ENCODE results near the gene CPE. TPM values are rescaled to one million over a fixed set of nuclear protein-coding genes. Genes with fewer than 3 reads are reported as not detected.
"Not testable (repeated sequence)": the region's sequence is repeated elsewhere in the genome, so short reads cannot be mapped to it uniquely, and the experiment has no call there.

The CPE gene
- total and polyA plus RNA-seq, 4 donors: 3.0 to 5.6 (median 4.5) TPM

DNA sequence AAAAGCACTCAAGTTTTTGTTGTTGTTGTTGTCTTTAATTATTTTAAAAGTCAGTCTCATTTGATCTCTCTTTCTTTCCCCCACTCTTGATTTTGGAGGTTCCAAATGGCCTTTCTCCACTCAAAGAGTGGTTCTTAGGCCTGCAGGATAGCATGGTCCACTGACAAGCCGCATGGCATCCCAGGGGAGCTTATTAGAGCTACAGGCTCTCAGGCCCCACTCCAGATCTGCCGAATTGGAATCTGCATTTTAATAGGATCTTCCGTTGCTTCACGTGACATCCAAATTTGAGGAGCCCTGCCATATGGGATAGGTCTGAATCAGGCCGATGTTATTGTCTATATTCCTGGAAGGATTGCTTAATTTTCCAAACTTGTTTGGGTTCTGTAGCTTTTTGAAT, 72.1 kb downstream of the CPE start:
- no peak for TF ChIP-seq RAD21 (IDR thresholded peaks at IDR 0.05)
- TF ChIP-seq, protein P1, sequence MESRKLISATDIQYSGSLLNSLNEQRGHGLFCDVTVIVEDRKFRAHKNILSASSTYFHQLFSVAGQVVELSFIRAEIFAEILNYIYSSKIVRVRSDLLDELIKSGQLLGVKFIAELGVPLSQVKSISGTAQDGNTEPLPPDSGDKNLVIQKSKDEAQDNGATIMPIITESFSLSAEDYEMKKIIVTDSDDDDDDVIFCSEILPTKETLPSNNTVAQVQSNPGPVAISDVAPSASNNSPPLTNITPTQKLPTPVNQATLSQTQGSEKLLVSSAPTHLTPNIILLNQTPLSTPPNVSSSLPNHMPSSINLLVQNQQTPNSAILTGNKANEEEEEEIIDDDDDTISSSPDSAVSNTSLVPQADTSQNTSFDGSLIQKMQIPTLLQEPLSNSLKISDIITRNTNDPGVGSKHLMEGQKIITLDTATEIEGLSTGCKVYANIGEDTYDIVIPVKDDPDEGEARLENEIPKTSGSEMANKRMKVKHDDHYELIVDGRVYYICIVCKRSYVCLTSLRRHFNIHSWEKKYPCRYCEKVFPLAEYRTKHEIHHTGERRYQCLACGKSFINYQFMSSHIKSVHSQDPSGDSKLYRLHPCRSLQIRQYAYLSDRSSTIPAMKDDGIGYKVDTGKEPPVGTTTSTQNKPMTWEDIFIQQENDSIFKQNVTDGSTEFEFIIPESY (IDR thresholded peaks at IDR 0.05): no peak
- TF ChIP-seq EGR1 (IDR thresholded peaks at IDR 0.05; ENCODE audit: low read depth in 2 of 2): no peak
- TF ChIP-seq, protein P2, sequence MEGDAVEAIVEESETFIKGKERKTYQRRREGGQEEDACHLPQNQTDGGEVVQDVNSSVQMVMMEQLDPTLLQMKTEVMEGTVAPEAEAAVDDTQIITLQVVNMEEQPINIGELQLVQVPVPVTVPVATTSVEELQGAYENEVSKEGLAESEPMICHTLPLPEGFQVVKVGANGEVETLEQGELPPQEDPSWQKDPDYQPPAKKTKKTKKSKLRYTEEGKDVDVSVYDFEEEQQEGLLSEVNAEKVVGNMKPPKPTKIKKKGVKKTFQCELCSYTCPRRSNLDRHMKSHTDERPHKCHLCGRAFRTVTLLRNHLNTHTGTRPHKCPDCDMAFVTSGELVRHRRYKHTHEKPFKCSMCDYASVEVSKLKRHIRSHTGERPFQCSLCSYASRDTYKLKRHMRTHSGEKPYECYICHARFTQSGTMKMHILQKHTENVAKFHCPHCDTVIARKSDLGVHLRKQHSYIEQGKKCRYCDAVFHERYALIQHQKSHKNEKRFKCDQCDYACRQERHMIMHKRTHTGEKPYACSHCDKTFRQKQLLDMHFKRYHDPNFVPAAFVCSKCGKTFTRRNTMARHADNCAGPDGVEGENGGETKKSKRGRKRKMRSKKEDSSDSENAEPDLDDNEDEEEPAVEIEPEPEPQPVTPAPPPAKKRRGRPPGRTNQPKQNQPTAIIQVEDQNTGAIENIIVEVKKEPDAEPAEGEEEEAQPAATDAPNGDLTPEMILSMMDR (IDR thresholded peaks at IDR 0.05; ENCODE audit: low read depth, low read length, missing input control): no peak
- no peak for TF ChIP-seq TAF1 (conservative IDR thresholded peaks at IDR 0.05)
- no peak for TF ChIP-seq RXRA (IDR thresholded peaks at IDR 0.05)
- no peak for TF ChIP-seq FOXA2 (IDR thresholded peaks at IDR 0.05)
- no peak for TF ChIP-seq NR2F2 (IDR thresholded peaks at IDR 0.05)
- 94% methylated on average over 5 of the region's 5 CpGs for WGBS
- H3K4me1 ChIP-seq (ENCODE audit: control insufficient read depth in 4 of 4, insufficient read depth in 4 of 4, low read length in 3 of 4): no peaks in the 10 kb centered on the region
- H3K4me3 ChIP-seq (ENCODE audit: low read depth in 1 of 3, low read length in 3 of 3): no peak overlapping the region
- DNase-seq (ENCODE audit: low spot score): no peak
- H3K36me3 ChIP-seq (ENCODE audit: control insufficient read depth in 4 of 4, insufficient read depth in 3 of 4, low read depth in 1 of 4, low read length in 3 of 4): no peaks in the 10 kb centered on the region
- no peaks in the 10 kb centered on the region for H3K27me3 ChIP-seq (ENCODE audit: control insufficient read depth in 4 of 4, insufficient read depth in 4 of 4, low read length in 3 of 4)
- no peak overlapping the region for H3K27ac ChIP-seq (ENCODE audit: low read depth in 1 of 2, low read length in 2 of 2)
- no peaks in the 10 kb centered on the region for H3K9me3 ChIP-seq (ENCODE audit: control insufficient read depth in 4 of 4, low read length in 3 of 4)
- H3K9ac ChIP-seq (ENCODE audit: low read depth in 1 of 2, low read length in 2 of 2): no peak overlapping the region

DNA sequence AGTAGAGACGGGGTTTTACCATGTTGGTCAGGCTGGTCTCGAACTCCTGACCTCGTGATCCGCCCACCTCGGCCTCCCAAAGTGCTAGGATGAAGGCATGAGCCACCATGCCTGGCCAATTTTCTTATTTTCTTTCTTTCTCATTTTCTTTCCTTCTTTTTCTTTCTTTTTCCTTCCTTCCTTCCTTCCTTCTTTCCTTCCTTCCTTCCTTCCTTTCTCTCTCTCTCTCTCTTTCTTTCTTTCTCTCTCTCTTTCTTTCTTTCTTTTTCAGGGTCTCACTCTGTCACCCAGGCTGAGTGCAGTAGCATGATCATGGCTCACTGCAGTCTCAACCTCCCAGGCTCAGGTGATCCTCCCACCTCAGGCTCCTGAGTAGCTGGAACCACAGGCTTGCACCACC, 74.3 kb downstream of the CPE start:
- 91% methylated on average over 5 of the region's 5 CpGs for WGBS
- H3K9ac ChIP-seq (ENCODE audit: low read depth in 1 of 2, low read length in 2 of 2); H3K27me3 ChIP-seq (ENCODE audit: control insufficient read depth in 4 of 4, insufficient read depth in 4 of 4, low read length in 3 of 4); H3K4me1 ChIP-seq (ENCODE audit: control insufficient read depth in 4 of 4, insufficient read depth in 4 of 4, low read length in 3 of 4); H3K9me3 ChIP-seq (ENCODE audit: control insufficient read depth in 4 of 4, low read length in 3 of 4); H3K4me3 ChIP-seq (ENCODE audit: low read depth in 1 of 3, low read length in 3 of 3); DNase-seq (ENCODE audit: low spot score); H3K36me3 ChIP-seq (ENCODE audit: control insufficient read depth in 4 of 4, insufficient read depth in 3 of 4, low read depth in 1 of 4, low read length in 3 of 4); H3K27ac ChIP-seq (ENCODE audit: low read depth in 1 of 2, low read length in 2 of 2): not testable (repeated sequence)

DNA sequence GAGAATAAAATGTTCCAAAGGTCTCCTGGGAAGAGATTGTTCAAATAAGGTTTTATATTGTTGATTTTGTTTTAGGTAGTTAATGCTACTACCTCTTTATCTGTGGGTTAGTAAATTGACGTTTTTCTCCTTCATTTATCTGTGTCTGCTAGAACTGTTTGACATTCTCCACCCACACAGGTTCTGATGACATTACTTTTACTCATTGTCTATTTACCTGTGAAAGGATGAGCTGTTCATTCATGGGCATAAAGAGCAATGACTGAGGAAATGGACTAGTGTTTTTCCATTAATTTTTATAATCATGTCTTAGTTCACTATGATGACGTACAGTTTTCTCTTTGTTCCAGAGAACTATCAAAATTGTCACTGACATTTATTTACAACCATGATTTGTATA, 75.6 kb downstream of the CPE start:
- Histone ChIP-seq H3K4me1 (ENCODE audit: control insufficient read depth in 4 of 4, insufficient read depth in 4 of 4, low read length in 3 of 4) (no peaks in the 10 kb centered on the region), H3K27ac (ENCODE audit: low read depth in 1 of 2, low read length in 2 of 2) (no peak overlapping the region), H3K27me3 (ENCODE audit: control insufficient read depth in 4 of 4, insufficient read depth in 4 of 4, low read length in 3 of 4) (no peaks in the 10 kb centered on the region), H3K4me3 (ENCODE audit: low read depth in 1 of 3, low read length in 3 of 3) (no peak overlapping the region), H3K9me3 (ENCODE audit: control insufficient read depth in 4 of 4, low read length in 3 of 4) (no peaks in the 10 kb centered on the region), H3K9ac (ENCODE audit: low read depth in 1 of 2, low read length in 2 of 2) (no peak overlapping the region), H3K36me3 (ENCODE audit: control insufficient read depth in 4 of 4, insufficient read depth in 3 of 4, low read depth in 1 of 4, low read length in 3 of 4) (no peaks in the 10 kb centered on the region)
- no peak for DNase-seq (ENCODE audit: low spot score)
- WGBS: 46% methylated on average over 2 of the region's 2 CpGs
- TF ChIP-seq, protein P3, sequence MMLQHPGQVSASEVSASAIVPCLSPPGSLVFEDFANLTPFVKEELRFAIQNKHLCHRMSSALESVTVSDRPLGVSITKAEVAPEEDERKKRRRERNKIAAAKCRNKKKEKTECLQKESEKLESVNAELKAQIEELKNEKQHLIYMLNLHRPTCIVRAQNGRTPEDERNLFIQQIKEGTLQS (IDR thresholded peaks at IDR 0.05): no peak
- TF ChIP-seq NR2F2 (IDR thresholded peaks at IDR 0.05) (no peak), JUND (IDR thresholded peaks at IDR 0.05) (no peak), HNF4A (conservative IDR thresholded peaks at IDR 0.05) (no peak), GABPA (IDR thresholded peaks at IDR 0.05 in 1 of 2, conservative IDR thresholded peaks at IDR 0.05 in 1 of 2) (no peak)
- TF ChIP-seq, protein P1 (IDR thresholded peaks at IDR 0.05): no peak
- TF ChIP-seq, protein P4, sequence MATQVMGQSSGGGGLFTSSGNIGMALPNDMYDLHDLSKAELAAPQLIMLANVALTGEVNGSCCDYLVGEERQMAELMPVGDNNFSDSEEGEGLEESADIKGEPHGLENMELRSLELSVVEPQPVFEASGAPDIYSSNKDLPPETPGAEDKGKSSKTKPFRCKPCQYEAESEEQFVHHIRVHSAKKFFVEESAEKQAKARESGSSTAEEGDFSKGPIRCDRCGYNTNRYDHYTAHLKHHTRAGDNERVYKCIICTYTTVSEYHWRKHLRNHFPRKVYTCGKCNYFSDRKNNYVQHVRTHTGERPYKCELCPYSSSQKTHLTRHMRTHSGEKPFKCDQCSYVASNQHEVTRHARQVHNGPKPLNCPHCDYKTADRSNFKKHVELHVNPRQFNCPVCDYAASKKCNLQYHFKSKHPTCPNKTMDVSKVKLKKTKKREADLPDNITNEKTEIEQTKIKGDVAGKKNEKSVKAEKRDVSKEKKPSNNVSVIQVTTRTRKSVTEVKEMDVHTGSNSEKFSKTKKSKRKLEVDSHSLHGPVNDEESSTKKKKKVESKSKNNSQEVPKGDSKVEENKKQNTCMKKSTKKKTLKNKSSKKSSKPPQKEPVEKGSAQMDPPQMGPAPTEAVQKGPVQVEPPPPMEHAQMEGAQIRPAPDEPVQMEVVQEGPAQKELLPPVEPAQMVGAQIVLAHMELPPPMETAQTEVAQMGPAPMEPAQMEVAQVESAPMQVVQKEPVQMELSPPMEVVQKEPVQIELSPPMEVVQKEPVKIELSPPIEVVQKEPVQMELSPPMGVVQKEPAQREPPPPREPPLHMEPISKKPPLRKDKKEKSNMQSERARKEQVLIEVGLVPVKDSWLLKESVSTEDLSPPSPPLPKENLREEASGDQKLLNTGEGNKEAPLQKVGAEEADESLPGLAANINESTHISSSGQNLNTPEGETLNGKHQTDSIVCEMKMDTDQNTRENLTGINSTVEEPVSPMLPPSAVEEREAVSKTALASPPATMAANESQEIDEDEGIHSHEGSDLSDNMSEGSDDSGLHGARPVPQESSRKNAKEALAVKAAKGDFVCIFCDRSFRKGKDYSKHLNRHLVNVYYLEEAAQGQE (IDR thresholded peaks at IDR 0.05): no peak
